Endothelial cell of umbilical vein (primary cell): ENCODE measurements around the gene AIRE. TPM values are rescaled to one million over a fixed set of nuclear protein-coding genes. Genes with fewer than 3 reads are reported as not detected.

Experiments
- BruUV-seq: library from RNA; stranded (reverse); fragments of 400-500 nt; replicated peaks from 2 replicates; lab custom pipeline; 2021; lab: Mats Ljungman, UMichigan
- CTCF ChIA-PET: fragments of 300-600, 350-600 bp; sonication (Branson Sonifier 250); formaldehyde crosslinking; loops from one replicate; lab custom pipeline; 2021; ENCODE audit warnings: antibody characterized with exemption, inconsistent platforms; lab: Charles Lee
- POLR2A ChIA-PET: fragments of 300-600, 350-600 bp; sonication (Branson Sonifier 250); formaldehyde crosslinking; loops from one replicate; lab custom pipeline; 2021; ENCODE audit warnings: antibody characterized with exemption, inconsistent platforms; lab: Charles Lee
- DNase-seq: peaks from one replicate; pipeline ENCODE4 v3.0.0-alpha.2; 2011; ENCODE audit warnings: low read depth, low spot score
- FAIRE-seq: peaks from 2 replicates; lab custom pipeline; 2011; peaks lifted over from hg19 to GRCh38; lab: Jason Lieb, UNC
- H2AFZ ChIP-seq: 2 replicates; pipeline ENCODE4 v1.6.0; 2012; ENCODE audit warnings: low read depth, low read length, control low read depth, inconsistent platforms
- H3K27ac ChIP-seq: 2 replicates; pipeline ENCODE4 v1.5.1; 2011; ENCODE audit warnings: low read depth, mild to moderate bottlenecking, control low read depth, low read length, moderate library complexity; ENCODE audit not compliant: insufficient read depth
- H3K27me3 ChIP-seq, 2 experiments: 2 replicates each; pipeline versions ENCODE4 v1.6.0 to v1.6.1; 2011; ENCODE audit warnings: low read length in 2 of 2, mixed read lengths in 1 of 2; ENCODE audit not compliant: control insufficient read depth in 2 of 2, insufficient read depth in 2 of 2
- H3K36me3 ChIP-seq, 2 experiments: 2 replicates in 1 of 2; 3 replicates in 1 of 2; pipeline ENCODE4 v1.5.1; 2011; ENCODE audit warnings: low read length in 2 of 2, mild to moderate bottlenecking in 1 of 2, moderate library complexity in 1 of 2; ENCODE audit not compliant: control insufficient read depth in 2 of 2, insufficient read depth in 2 of 2; ENCODE audit errors: extremely low read depth in 1 of 2
- H3K4me1 ChIP-seq: 3 replicates; pipeline ENCODE4 v1.5.1; 2011; ENCODE audit warnings: mild to moderate bottlenecking, low read length; ENCODE audit not compliant: control insufficient read depth, insufficient read depth; ENCODE audit errors: extremely low read depth
- H3K4me2 ChIP-seq: 2 replicates; pipeline ENCODE4 v1.6.1; 2011; ENCODE audit warnings: low read length, control low read depth, mixed read lengths; ENCODE audit not compliant: insufficient read depth
- H3K4me3 ChIP-seq, 3 experiments: fragments of 200-600 bp in 1 of 3; sonication (generic), shearing (Covaris generic) in 1 of 3; replicated peaks in 1 of 3; 2 replicates each; pipeline ENCODE4 v1.5.1; 2011 to 2016; ENCODE audit warnings: control low read depth in 3 of 3, low read length in 3 of 3, mild to moderate bottlenecking in 2 of 3, inconsistent platforms in 1 of 3, low read depth in 1 of 3, moderate library complexity in 1 of 3; ENCODE audit not compliant: insufficient read depth in 1 of 3
- H3K79me2 ChIP-seq: 2 replicates; pipeline ENCODE4 v1.6.0; 2012; ENCODE audit warnings: low read length, inconsistent platforms; ENCODE audit not compliant: control insufficient read depth, insufficient read depth
- H3K9ac ChIP-seq: replicated peaks from 2 replicates; pipeline ENCODE3; 2011; ENCODE audit warnings: low read length, control low read depth; ENCODE audit not compliant: insufficient read depth; ENCODE audit errors: extremely low read depth
- H3K9me1 ChIP-seq: replicated peaks from 3 replicates; pipeline ENCODE4 v1.6.0; 2011; ENCODE audit warnings: mild to moderate bottlenecking, low read length; ENCODE audit not compliant: control insufficient read depth, insufficient read depth; ENCODE audit errors: extremely low read depth
- H3K9me3 ChIP-seq: replicated peaks from 2 replicates; pipeline ENCODE4 v1.5.1; 2012; ENCODE audit warnings: low read length, inconsistent platforms; ENCODE audit not compliant: control insufficient read depth, insufficient read depth
- H4K20me1 ChIP-seq: replicated peaks from 2 replicates; pipeline ENCODE3; 2011; ENCODE audit warnings: mild to moderate bottlenecking, low read length; ENCODE audit not compliant: control insufficient read depth, insufficient read depth; ENCODE audit errors: extremely low read depth
- CTCF ChIP-seq, 2 donors: IDR thresholded peaks; 1 replicate in 1 of 2; 2 replicates in 1 of 2; pipeline ENCODE4 v1.5.1; 2011; ENCODE audit warnings: low read length in 2 of 2, mild to moderate bottlenecking in 2 of 2, moderate library complexity in 2 of 2, control low read depth in 1 of 2, inconsistent platforms in 1 of 2, low read depth in 1 of 2; ENCODE audit not compliant: insufficient read depth in 1 of 2; ENCODE audit errors: extremely low read depth in 1 of 2
- EZH2 ChIP-seq: IDR thresholded peaks from 2 replicates; pipeline ENCODE4 v1.6.1; 2012; ENCODE audit warnings: borderline replicate concordance, low read depth, mild to moderate bottlenecking, moderate library complexity, low read length, inconsistent platforms; ENCODE audit not compliant: severe bottlenecking
- FOS ChIP-seq: IDR thresholded peaks from 2 replicates; pipeline ENCODE4 v1.6.1; 2011; ENCODE audit warnings: mild to moderate bottlenecking, low read length, moderate library complexity, borderline replicate concordance; ENCODE audit not compliant: insufficient read depth
- GATA2 ChIP-seq: IDR thresholded peaks from 2 replicates; pipeline ENCODE4 v1.7.0; 2011; ENCODE audit warnings: low read depth, mild to moderate bottlenecking, moderate library complexity, mixed read lengths, low read length; ENCODE audit not compliant: insufficient read length, insufficient read depth
- JUN ChIP-seq: IDR thresholded peaks from 2 replicates; pipeline ENCODE4 v1.6.1; 2011; ENCODE audit warnings: borderline replicate concordance, low read depth; ENCODE audit not compliant: insufficient read length, insufficient read depth
- MYC ChIP-seq: IDR thresholded peaks from one replicate; pipeline ENCODE4 v1.6.1; 2011; ENCODE audit warnings: mild to moderate bottlenecking, low read depth, low read length
- POLR2A ChIP-seq: IDR thresholded peaks from 2 replicates; pipeline ENCODE4 v1.6.1; 2012; ENCODE audit warnings: low read depth, mild to moderate bottlenecking, control low read depth, low read length
- POLR2AphosphoS5 ChIP-seq: IDR thresholded peaks from 2 replicates; pipeline ENCODE4 v1.6.1; 2012; ENCODE audit warnings: low read depth, mild to moderate bottlenecking, control low read depth, low read length, moderate library complexity; ENCODE audit not compliant: insufficient read depth
- dilution Hi-C: fragments of 300-500 bp; cut with MboI; formaldehyde crosslinking; loops from one replicate; pipeline ENCODE4 v1.15.0; 2019; ENCODE audit warnings: low sequenced_read_pairs; ENCODE audit not compliant: extremely low pct_ligation_motif_present
- intact Hi-C: fragments of 100-400 bp; cut with micrococcal nuclease; formaldehyde crosslinking; loops from one replicate; pipeline ENCODE4 v1.10.0; 2022
- polyA plus RNA-seq, 4 experiments: library from polyadenylated mRNA; depleted of rRNA in 3 of 4; stranded (reverse) in 3 of 4; unstranded in 1 of 4; fragments of >200 nt; gene quantifications; 2 replicates each; pipeline versions ENCODE4 v1.2.1 to v1.2.3, GENCODE V29; 2011 to 2012; ENCODE audit warnings: missing spikeins in 1 of 4
- total RNA-seq: library from RNA; stranded (reverse); gene quantifications from 2 replicates; pipeline ENCODE4 v1.2.3, GENCODE V29; 2021
- TF ChIP-seq, protein P1 (sequence below): IDR thresholded peaks from 2 replicates; pipeline ENCODE4 v1.6.1; 2011; ENCODE audit not compliant: insufficient read depth, insufficient read length

The AIRE gene
- total and polyA plus RNA-seq, 2 donors (not counting 3 experiments of a cell fraction or from before 2014, with no cell fraction given) = 0.04 to 0.11 TPM

DNA sequence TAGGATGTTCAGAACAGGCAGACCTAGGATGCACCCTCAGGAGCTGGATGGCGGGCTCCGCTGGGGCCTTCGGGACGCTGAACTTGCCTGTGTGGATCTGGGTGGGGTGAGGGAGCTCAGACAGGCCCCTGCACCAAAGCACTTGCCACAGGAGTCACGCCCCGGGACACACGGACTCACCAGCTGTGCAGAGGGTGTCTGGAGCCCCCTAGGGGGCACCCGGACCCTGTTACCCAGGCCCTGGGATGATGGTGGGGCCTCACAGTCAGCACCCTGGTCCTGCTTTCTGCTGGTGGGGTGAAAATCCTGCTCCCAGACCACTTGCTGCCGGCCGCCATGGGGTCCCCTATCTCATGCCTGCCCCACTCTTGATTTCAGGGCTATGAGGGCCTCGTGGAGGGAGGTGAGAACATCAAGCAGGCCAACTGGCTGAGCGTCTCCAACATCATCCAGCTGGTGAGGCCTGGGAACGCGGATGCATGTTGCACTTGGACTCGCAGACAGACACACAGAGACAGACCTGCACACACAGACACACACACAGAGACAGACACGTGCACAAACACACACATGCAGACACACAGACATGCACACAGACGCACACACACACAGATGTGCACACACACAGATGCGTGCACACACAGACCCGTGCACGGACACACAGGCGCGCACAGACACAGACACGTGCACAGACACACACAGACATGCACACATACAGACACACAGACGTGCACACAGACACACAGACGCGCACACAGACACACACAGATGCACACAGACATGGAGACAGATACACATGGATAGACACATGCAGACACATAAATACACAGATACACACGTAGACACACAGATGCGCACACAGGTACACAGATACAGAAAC, 25.2 kb downstream of the AIRE start:
- H3K4me1 ChIP-seq = peaks cover 1% of the 10 kb centered on the region
- CTCF ChIA-PET = no interaction called here
- no peaks in the 10 kb centered on the region for H4K20me1 ChIP-seq
- H3K9me1 ChIP-seq = no peaks in the 10 kb centered on the region
- peaks cover 11 to 52% of the 10 kb centered on the region in 2 experiments for H3K36me3 ChIP-seq
- no peaks in the 10 kb centered on the region for H3K27me3 ChIP-seq
- TF ChIP-seq MYC (no peak), EZH2 (no peak), CTCF (IDR thresholded peaks at IDR 0.05; ENCODE audit: extremely low read depth in 1 of 2, insufficient read depth in 1 of 2, low read depth in 1 of 2, low read length in 2 of 2) (no peak), POLR2A (no peak), POLR2AphosphoS5 (no peak), FOS (no peak), GATA2 (no peak), JUN (no peak)
- TF ChIP-seq, protein P1, sequence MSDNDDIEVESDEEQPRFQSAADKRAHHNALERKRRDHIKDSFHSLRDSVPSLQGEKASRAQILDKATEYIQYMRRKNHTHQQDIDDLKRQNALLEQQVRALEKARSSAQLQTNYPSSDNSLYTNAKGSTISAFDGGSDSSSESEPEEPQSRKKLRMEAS = no peak
- H3K9ac ChIP-seq = no peak overlapping the region
- FAIRE-seq (no peak), DNase-seq (no peak)
- H3K4me2 ChIP-seq = no peak overlapping the region
- no TSS peak for BruUV-seq
- no peak overlapping the region for H2AFZ ChIP-seq
- dilution Hi-C loops = no loop called here
- no peaks in the 10 kb centered on the region for H3K9me3 ChIP-seq
- no peak overlapping the region for H3K27ac ChIP-seq
- peaks cover 2% of the 10 kb centered on the region for H3K79me2 ChIP-seq
- H3K4me3 ChIP-seq = no peak overlapping the region
- POLR2A ChIA-PET = no interaction called here
- intact Hi-C loops = no loop called here
